Esophagus mucosa (tissue), 1 donor: ENCODE results near the gene AFF3. TPM values are rescaled to one million over a fixed set of nuclear protein-coding genes. Genes with fewer than 3 reads are reported as not detected.
"Not testable (repeated sequence)": the region's sequence is repeated elsewhere in the genome, so short reads cannot be mapped to it uniquely, and the experiment has no call there.

Experiments
- ATAC-seq: fragments of 200-7000 bp; cut with Tn5 transposase; one replicate; pipeline ENCODE4 v1.9.1; 2020
- total RNA-seq: library from RNA; stranded (reverse); gene quantifications from one replicate; pipeline ENCODE4 v1.2.4, GENCODE V29; 2023
- donor health status: DM: yes; HTN: yes; CAD: no.

Gene AFF3
- total RNA-seq, 1 donor from 2014 or later = 0.96 TPM

DNA sequence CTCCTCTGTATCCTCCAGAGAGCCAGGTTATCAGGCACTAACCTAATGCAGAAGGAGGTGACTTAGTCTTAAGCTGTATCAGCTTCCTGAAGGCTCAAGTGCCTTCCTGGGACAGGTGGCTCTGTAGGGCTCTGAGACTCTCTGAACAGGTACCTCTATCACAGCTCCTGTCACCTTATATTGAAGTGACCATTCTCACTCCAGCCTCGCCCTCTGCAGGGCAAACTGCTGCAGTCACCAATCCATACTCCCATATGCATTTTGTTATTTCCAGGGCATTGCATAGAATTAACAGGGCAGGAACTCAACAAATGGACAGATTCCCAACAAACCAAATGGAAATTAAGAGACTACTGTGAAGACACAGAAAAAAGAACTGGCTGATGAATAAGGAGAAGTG is 449.6 kb downstream of the AFF3 start:
- no peak for ATAC-seq

DNA sequence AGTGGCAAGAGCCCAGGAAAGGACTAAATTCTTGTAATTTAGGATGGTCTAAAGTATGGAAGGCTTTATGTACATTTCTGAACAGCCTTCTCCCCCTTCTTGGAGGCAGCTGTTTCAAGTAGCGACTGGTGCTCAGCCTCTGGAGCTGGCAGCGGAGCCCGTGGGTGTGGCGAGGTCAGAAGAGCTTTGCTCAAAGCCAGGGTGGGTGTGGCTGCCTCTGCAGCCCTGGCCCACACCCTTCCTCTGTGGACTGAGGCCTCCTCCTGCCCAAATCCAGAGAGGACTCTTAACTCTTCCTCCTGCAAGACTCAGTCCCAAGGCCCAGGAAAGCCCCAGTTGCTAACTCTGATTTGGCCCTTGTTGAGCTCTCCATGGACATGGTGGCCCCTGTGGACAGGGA is 450.5 kb downstream of the AFF3 start:
- ATAC-seq = peak; percentile 90

DNA sequence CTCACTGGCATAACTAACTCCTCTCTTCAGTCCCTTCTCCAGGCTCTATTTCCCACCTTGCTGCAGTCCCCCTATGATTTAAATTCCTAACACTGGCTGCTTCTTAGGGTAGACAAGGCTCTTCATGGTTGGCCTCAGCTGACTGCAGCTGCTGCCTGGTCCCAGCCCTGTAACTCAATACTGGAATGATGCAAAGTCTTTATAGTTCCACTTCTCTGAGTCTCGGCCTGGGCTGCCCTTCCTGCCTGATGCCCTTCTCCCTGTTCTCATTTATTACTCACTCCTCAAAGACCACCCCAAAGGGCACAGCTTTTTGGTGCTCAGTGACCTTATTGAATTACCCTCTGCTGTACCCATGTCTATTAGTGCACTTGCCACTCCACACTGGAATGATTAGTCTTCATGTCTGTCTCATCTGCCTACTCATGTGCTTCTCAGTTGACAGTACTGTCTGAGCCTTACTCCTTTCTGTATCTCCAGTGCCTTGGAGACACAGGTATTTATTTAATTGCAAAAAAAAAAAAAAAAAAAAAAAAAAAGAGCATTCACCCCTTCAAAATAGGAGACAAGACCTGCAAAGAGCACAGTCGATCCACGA is 453.1 kb downstream of the AFF3 start:
- ATAC-seq = no peak

DNA sequence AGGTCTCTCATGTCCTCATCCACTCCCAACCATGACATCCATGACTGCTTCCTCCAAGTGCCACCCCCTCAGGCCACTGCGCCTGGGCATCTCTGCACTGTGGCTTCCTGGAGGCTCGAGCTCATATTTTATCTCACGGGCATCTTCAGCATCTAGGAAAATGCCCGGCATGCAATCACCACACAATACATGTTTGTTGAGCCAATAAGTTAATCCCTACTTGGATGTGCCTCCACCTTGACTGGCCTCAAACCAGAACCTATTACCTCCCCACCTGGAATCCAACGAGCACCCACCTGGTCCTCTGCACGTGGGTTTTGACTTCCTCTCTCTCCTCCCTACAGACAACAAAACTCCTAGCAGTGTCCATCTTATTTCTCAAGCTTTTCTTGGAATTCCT is 453.7 kb downstream of the AFF3 start:
- ATAC-seq = no peak

DNA sequence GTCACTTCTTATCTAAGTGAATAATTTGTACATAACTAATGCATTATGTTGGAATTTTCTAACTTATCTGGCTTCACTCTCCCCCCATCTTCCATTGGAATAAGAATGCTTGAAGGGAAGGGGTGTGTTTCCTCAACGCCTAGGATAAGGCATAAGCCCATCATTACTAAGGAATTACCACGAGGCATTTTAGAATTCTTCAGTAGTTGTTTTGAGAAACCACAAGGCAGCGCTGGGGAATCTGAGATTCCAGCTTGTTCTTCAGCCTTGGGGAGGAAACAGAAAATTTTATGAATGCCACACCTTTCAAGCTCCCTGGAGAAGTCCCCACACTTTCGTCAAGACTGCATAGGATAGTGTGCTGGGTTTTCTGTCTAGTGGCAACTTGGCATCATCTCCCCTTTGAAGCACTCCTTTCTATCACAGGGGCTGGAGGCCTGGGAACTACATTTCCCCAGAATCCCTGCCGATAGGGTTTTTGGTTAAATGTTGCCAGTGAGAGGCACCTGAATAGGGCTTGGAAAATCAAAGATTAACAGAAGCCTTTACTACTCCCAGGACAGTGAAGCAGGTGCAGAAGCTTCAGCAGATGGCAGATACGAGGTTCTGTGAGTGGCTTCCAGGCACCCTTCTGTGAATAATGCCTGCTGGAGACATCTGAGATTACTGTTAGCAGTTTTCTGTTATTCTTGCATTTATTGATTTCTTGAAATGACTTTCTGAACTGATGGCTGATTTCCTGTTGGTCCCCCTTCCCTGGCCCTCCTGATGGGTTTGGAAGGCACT is 459.9 kb downstream of the AFF3 start:
- ATAC-seq = no peak

DNA sequence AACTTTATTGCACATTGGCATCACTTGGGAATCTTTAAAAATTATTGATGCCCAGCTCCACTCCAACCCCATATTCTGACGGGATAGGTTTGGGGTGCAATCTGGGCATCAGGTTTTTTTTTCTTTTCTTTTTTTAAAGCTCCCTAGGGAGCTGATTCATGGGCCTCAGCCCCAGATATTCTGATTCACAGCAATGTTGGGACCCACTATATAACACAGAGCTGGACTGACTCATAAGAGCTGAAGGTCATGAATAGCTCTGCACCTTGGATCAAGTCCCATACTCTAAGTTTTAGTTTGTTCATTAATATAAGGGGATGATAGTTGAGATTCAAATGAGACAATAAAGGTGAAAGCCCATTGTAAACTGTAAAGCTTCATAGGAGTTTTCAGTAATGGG is 461.4 kb downstream of the AFF3 start:
- ATAC-seq = no peak

DNA sequence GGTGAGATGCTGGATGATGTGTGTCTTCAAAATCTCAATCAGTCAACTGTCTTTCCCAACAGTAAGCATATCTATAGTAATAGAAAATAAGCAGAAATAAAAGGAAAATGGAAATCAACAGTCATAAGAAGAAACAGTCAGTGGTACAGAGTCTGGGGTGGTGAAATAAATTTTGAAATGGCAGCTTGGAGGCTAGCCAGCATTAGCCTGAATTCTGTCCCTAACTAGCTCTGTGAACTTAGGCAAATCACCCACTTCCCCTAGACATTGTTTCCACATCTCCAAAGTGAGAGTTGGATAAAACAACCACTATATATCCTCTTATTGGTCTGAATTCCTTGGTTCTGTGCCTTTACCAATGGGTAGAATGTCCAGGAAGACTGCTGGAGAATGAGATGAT is 462.9 kb downstream of the AFF3 start:
- ATAC-seq = no peak

DNA sequence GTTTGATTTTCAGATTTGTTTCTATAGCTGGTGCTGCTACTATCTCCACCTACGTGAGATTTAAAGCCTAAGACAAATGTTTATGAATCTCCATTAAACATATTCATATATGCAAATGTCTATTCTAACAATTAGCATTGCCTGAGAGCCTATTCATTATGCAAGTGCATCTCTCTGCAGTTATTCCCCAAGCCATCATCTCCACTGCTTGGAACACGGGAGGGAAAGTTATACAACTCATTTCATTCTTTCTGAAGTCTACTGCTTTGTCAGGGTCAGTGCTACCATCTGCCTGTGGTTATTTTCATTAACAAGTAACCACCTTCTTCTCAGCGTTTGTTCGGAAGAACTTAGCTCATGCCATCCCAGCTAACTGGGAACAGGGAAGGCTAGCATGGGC is 463.8 kb downstream of the AFF3 start:
- ATAC-seq = no peak

DNA sequence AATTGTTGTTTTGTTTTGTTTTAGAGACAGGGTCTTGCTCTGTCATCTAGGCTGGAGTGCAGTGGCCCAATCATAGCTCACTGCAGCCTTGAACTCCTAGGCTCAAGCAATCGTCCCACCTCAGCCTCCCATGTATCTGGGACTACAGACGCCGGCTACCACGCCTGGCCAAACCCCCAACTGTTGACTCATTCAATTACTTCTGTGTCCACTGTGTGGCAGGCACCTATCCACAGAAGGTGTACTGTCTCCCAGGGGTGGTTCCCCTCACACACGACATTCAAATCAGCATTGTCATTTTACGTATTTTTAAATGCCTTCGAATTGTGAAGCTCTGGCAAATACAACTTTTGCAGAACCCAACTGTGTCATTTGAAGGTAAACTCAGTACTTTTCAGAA is 464.6 kb downstream of the AFF3 start:
- no peak for ATAC-seq

DNA sequence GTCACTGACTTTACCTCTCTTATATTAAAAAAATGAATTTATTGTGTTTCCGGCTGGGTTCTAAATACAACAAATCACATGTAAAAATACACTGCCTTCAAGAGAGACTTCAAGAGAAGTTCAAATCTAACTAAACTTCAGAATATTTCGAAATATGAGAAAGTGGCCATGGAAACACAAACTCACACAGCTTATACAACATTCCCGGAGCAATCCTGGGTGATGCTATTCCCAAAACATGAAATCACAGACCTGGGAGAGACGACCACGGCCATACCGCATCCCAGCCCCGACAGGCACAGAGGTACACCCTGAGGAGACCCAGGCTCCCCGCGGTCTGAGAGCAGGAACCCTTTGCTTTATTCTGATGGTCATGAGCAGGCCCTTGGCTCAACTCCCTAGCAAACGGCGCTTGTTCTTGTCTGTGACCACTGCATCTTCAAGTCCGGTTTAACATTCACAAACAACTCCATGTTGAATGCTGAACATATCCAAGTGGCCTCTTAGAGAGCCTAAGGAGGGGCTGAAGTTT is 467.2 kb downstream of the AFF3 start:
- no peak for ATAC-seq

DNA sequence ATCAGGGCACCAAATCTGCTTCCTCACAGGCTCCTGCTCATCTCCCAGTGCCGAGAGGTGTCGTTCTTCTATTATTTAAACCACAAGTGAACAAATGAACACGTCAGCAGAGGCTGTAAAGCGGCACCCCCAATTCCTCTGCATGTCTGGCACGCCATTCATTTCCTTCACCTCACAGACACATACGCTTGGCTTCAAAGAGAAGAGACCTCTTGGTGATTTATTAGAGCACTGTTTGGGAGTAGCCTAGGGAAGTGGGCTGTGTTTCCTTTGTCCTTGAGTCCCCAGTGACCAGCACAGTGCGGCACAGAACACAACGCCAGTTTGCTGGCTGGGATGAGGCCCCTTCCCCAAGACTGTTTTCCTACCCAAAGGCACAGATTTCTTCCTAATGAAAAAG is 468.3 kb downstream of the AFF3 start:
- no peak for ATAC-seq

DNA sequence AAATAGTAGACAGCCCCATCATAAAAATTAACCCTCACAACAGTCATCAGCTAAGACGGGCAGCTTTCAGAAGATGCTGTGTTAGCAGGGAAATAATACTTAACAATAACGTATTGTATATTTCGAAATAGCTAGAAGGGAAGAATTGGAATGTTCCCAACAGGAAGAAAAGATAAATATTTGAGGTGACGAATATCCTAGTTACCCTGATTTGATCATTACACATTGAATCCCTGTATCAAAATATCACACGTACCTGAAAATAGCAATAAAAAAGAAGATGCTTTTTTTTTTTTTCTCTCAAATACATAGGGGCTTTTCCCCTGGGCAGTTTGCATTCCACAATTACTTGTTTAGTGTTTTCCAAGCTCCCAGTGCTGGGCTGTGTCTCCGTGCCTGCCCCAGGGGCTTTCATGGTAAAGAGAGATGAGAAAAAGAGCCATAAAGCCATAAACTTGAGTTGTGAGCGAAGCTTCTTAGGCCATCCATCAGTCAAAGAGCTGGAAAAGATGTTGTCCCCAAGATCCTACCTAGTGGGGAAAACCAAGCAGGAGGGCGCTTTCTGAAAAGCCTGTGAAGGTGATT is 469.5 kb downstream of the AFF3 start:
- ATAC-seq = no peak

DNA sequence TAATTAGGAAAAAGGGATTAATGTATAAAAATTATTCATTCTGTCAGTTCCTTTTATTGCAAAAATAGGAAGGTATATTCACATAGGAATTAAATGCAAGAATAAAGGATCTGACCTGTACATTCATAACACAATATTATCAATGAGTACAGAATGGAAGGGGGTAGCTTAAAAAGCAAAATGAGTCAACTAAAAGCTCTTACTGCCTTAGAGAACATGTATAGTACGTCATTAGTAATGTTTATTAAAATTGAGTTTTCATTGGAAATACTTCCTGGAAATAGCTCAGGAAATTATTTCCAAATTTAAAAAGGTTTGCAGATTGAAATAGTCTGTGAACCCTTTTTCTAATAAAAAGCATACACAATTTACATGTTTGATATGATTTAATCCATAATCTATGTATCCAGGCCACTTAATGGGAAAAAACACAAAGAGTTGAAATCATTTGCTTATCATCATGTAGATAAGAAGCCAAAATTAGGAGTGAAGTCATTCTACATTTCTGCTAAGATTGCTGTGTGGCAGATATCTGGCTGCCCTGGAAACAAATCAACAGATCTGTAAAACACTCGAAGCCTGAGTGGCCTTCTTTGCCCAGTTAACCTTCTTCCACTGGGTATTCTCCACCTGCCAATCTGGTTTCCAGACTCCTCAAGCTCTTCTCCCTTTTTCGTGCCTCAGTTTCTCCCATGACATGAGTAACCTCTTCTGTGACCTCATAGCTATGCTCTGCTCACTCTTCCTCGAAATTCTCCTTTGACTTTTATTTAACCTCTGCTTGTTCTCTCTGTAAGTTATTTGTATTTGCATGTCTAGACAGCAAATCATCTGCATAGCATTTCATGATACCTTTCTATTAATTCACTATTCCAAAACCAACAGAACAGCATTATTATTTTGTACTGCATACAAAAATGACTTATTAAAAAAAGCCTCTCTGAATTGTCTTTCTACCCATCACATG is 471.3 kb downstream of the AFF3 start:
- ATAC-seq = no peak

DNA sequence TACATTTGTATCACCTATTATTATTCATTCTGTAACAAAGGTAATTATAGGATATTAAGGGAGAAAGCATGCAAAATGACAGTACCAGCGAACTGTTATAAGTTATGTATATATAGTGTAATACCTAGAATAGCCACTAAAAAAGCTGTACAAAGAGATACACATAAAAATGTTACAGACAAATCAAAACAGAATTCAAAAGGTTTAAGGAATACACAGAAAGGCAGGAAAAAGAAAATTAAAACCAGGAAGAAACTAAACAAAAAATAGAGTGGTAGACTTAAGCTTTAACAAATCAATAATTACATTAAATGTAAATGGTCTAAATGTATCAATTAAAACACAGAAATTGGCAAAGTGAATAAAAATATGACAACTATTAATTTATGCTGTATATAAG is 476.1 kb downstream of the AFF3 start:
- no peak for ATAC-seq

DNA sequence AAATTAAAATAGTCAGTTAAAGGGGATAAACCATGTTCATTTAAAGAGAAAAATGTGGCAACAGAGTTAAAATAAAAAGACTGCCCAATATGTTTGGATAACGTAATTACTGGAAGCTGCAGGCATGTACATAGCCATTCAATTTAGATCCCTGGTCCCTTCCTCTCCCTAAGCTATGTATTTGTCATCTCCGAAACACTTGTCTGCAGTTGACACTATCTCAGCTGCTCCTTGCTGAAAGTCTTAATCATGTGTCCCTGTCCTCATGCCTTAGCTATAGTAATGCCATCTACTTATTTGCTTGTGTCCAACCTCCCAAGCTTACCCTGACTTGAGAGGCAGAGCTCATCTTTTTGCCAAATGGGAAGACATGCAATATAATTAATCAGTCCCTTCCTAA is 478.7 kb downstream of the AFF3 start:
- no peak for ATAC-seq

DNA sequence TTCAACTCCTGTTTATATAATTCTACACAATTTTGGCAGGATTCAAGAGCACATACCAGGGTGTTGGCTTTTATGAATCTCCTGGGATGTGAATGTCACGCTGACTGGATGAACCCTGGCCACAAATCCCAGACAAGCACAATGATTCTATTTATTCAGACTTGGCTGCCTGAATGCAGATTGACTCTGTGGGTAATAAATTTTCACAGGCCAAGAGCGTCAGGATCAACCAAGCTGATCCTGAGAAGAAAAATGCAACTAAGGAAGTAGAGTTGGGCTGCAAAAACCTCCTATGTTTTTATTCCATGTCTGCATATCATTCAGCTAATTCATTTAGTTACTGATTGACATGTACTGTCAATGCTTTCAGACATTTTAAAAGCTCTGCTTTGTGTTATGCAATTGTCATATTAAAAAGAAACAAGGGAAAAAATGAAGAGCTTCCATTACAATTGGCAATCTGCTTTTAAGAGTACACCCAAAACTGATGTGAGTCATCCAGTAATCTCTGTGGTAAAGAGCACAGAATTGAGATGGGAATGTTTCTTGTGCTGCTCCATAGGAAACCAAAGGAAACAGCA is 479.5 kb downstream of the AFF3 start:
- ATAC-seq = peak; percentile 33

DNA sequence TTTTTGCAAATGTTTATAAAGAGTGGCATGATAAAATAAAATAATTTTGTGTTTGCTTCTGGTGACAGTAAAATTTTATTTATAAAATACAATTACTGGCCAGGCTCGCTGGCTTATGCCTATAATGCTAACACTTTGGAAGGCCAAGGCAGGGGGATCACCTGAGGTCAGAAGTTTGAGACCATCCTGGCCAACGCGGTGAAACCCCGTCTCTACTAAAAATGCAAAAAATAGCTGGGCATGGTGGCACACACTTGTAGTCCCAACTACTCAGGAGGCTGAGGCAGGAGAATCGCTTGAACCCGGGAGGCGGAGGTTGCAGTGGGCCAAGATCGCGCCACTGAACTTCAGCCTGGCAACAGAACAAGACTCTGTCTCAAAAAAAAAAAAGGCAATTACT is 480.6 kb downstream of the AFF3 start:
- not testable (repeated sequence) for ATAC-seq

DNA sequence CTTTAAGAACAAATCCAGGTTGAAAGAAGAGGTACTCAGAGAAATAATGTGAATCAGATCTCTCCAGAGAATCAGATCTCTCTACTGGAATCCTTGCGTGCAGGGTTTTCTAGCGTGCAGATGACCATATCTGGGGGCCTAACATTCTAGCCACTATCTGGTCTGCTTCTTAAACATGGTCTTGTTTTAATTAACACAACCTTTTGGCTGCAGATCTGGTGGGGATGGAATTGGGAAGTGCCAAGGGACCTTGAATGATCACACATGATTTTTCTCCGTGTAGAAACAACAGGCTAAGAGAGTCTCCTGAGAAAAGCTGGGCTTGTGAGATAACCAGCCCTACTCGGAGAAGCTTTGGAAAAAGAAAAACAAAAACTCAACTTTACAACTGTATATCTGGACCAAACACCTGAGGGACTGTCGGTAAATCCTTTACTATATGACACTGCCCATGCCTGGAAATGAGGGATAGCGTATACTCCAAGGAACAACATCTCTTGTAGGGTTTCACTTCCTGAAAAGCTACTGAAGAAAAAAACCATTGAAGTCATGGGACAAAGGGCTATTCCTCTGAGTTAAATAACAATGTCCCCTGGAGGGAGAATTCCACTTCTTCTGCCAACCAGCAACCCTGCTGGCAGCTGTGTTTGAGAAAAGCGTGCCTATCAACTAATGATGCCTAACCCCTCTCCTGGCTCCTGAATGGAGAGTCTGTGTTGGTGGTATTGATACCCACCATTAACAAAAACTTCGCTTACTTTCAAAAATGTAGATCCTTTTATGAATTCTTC is 481.6 kb downstream of the AFF3 start:
- no peak for ATAC-seq

DNA sequence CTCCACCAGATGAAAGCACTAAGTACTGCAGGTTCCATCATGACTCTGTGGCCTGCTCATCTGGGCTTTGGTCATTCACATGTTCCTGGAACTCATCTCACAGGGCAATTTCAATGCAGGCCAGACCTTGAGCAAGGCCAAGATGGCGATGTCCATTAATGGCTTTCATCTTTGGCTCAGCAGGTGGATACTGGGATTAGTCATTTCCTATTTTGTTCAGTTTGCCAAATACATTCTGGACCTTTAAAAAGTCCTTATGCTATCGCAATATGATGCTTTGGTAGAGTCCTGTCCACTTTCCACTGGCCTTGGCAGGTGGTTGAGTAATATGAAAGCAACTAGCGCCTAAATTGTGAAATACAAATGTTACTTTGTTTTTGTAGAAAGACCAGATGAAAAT is 482.5 kb downstream of the AFF3 start:
- no peak for ATAC-seq

DNA sequence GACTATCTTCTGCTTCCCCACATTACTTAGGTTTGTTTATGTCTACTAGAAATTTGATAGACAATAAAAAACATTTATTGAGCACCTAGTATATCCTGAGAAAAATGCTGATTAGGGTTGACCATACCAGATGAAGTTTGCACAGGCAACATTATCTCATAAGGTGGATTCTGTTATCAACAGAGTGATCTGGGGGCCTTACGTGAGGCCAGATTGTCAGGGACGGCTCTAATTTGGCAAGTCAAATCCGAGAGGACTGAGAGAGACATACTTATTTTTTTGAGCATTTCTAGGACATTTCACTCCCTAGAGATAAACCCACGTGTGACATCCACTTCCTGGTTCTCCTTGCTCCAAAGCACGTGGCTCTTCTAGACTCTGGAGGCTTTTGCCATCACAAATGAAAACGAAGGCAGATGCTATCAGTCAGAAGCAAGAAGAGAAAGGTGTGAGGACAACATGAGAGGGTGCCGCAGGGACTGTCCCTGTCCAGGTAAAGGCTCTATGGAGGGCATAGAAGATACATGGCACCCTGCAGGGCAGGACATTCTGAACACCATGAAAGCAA is 484.6 kb downstream of the AFF3 start:
- ATAC-seq = no peak

DNA sequence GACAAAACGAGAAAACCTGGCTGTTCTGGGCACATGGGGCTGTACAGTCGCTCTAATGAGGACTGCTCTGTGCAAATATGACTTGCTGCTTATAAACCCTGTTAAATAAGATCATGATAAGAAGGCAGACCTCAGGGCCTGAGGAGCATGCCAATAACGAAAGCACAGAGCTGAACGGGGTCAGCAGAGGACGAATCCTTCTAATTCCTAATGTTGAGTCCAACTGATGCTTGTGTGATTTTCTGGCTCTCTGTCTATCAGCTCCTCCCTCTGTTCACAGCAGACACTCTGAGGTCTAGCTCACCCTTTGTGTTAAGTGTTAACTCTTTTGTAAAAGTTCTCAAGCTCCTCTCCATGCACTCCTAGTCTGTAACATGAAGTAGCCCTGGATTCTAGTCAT is 485.4 kb downstream of the AFF3 start:
- ATAC-seq = no peak
